Choroid plexus epithelial cell (primary cell): ENCODE measurements around the gene ETFBKMT.
"Not testable (repeated sequence)": the region's sequence is repeated elsewhere in the genome, so short reads cannot be mapped to it uniquely, and the experiment has no call there.

Experiments
- DNase-seq: peaks from one replicate; pipeline ENCODE4 v3.0.0-alpha.2; 2010; ENCODE audit warnings: low read depth
- H3K4me3 ChIP-seq: 2 replicates; pipeline ENCODE4 v1.5.1; 2011; ENCODE audit warnings: low read depth, mild to moderate bottlenecking, control low read depth, low read length, moderate library complexity
- CTCF ChIP-seq: conservative IDR thresholded peaks from 2 replicates; pipeline ENCODE4 v1.5.1; 2011; ENCODE audit warnings: low read depth, mild to moderate bottlenecking, control low read depth, inconsistent platforms, low read length, moderate library complexity

The ETFBKMT gene

DNA sequence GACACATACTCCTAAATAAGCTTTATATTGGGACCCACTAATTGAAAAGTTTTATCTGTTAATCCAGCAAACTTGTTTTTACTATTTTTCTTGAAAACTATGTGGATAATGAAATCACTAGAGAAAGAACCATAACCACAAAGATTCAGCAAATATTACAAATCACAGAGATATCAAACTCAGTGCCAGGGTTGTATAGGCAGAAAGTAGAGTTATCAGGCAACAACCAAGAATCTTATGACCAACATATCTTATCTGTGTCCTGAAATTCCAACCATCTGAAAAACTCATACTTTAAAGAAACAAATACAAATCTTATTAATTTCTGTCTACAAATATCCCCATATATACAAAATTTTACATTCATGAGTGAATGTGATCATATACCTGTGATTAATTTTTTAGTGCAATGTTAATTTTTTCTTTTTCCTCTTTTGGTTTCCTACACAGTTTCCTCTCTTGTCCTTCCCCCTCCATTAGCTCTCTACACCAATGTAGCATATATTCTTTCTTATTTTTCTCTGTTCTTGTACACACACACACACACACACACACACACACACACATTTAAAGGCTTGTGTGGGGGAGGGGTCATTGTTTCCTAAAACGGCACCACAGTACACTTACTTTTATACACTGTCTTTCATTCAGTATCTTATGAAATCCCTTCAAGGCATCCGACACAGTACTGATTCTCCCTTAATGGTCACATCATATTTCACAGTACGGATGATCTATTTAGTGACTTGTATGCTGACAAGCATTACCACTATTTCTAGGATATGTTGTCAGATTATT is 50.7 kb downstream of the ETFBKMT start:
- no peak for DNase-seq
- no peak overlapping the region for H3K4me3 ChIP-seq
- no peak for TF ChIP-seq CTCF

DNA sequence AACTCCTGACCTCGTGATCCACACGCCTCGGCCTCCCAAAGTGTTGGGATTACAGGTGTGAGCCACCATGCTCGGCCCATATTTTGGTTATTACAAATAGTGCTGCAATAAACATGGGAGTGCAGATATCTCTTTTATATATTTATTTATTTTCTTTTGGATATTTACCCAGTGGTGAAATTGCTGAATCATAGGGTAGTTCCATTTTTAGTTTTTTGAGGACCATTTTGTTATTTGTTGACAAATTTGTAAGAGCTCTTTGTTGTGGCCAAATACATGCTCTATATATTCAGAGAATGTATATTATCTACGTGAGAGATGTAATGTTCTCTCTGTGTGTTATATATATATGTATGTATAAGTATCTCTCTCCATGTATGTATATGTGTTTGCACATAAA is 53.4 kb downstream of the ETFBKMT start:
- TF ChIP-seq CTCF: no peak
- no peak overlapping the region for H3K4me3 ChIP-seq
- DNase-seq: no peak

- DNase-seq: no peak
- no peak overlapping the region for H3K4me3 ChIP-seq
- no peak for TF ChIP-seq CTCF
These were observed 55.2 kb downstream of the ETFBKMT start for GRCh38 chr12:31714406-31715271.

DNA sequence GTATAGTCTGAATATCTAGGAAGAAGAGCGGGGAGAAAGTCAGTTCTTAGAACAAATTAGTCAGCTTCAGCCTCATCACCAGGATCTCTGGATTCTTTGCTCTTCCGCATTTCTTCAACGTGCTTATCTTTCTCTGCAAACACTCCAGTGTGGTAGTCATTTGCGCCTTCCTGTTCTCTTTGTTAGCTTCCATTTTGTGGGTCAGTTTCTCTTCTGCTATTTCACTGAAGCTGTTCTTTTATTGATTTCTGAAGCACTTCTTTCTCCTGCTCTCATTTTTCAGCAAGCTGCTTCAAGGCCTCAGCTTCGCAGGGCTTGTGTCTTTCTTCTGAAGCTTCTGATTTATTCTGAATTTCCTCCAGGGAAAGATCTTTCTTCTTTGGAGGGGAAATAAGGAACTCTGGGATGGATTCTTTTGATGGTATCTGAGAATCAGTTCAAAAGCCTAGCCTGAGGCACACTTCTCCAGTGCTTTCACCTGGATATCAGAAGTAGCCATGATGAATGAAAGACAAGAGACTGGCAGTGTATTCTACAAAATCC is 55.9 kb downstream of the ETFBKMT start:
- H3K4me3 ChIP-seq: no peak overlapping the region
- TF ChIP-seq CTCF: no peak
- peak; percentile 66 for DNase-seq

DNA sequence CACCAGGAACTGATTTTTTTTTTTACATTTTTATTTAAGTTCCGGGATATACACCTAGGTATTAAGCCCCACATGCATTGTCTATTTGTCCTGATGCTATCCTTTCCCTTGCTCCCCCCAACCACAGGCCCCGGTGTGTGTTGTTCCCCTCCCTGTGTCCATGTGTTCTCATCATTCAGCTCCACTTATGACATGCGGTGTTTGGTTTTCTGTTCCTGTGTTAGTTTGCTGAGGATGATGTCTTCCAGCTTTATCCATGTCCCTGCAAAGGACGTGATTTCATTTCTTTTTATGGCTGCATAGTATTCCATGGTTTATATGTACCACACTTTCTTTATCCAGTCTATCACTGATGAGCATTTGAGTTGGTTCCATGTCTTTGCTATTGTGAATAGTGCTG is 57.5 kb downstream of the ETFBKMT start:
- H3K4me3 ChIP-seq, DNase-seq: not testable (repeated sequence)

DNA sequence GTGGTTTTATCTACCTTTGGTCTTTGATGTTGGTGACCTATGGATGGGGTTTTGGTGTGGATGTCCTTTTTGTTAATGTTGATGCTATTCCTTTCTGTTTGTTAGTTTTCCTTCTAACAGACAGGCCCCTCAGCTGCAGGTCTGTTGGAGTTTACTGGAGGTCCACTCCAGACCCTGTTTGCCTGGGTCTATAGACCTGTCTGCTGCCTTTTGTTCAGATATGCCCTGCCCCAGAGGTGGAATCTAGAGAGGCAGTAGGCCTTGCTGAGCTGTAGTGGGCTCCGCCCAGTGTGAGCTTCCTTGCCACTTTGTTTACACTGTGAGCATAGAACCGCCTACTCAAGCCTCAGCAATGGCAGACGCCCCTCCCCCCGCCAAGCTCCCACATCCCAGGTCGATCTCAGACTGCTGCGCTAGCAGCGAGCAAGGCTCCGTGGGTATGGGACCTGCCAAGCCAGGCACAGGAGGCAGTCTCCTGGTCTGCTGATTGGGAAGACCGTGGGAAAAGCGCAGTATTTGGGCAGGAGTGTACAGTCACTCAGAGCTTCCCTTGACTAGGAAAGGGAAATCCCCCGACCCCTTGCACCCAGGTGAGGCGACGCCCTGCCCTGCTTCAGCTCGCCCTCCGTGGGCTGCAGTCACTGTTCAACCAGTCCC is 59.2 kb downstream of the ETFBKMT start:
- not testable (repeated sequence) for H3K4me3 ChIP-seq, DNase-seq

DNA sequence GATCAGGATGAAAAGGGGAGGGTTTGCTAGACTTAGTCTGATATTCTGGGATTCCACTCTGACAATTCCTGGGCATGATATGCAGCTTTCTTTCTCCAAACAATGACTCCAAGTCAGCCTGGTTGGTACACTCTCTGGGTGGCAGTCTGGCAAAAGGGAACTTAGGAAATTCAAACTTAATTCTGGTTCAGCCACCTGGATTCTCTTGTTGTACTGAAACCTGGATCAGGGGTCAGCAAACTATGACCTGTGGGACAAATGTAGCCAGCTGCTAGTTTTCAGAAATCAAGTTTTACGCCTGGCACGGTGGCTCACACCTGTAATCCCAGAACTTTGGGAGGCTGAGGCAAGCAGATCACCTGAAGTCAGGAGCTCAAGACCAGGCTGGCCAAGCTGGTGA is 63.1 kb downstream of the ETFBKMT start:
- no peak for DNase-seq
- no peak for TF ChIP-seq CTCF
- H3K4me3 ChIP-seq: no peak overlapping the region
